Endothelial cell of umbilical vein (primary cell): Measurements from ENCODE around the gene TANGO2.

Experiments used
- EZH2 ChIP-seq: IDR thresholded peaks from 2 replicates; pipeline ENCODE4 v1.6.1; 2012; ENCODE audit warnings: borderline replicate concordance, low read depth, mild to moderate bottlenecking, moderate library complexity, low read length, inconsistent platforms; ENCODE audit not compliant: severe bottlenecking
- POLR2A ChIP-seq: IDR thresholded peaks from 2 replicates; pipeline ENCODE4 v1.6.1; 2012; ENCODE audit warnings: low read depth, mild to moderate bottlenecking, control low read depth, low read length
- TF ChIP-seq, protein P1 (sequence below), 2 donors: IDR thresholded peaks; 1 replicate in 1 of 2; 2 replicates in 1 of 2; pipeline ENCODE4 v1.5.1; 2011; ENCODE audit warnings: low read length in 2 of 2, mild to moderate bottlenecking in 2 of 2, moderate library complexity in 2 of 2, control low read depth in 1 of 2, inconsistent platforms in 1 of 2, low read depth in 1 of 2; ENCODE audit not compliant: insufficient read depth in 1 of 2; ENCODE audit errors: extremely low read depth in 1 of 2

- TF ChIP-seq EZH2: no peak
- no peak for TF ChIP-seq POLR2A
- TF ChIP-seq, protein P1, sequence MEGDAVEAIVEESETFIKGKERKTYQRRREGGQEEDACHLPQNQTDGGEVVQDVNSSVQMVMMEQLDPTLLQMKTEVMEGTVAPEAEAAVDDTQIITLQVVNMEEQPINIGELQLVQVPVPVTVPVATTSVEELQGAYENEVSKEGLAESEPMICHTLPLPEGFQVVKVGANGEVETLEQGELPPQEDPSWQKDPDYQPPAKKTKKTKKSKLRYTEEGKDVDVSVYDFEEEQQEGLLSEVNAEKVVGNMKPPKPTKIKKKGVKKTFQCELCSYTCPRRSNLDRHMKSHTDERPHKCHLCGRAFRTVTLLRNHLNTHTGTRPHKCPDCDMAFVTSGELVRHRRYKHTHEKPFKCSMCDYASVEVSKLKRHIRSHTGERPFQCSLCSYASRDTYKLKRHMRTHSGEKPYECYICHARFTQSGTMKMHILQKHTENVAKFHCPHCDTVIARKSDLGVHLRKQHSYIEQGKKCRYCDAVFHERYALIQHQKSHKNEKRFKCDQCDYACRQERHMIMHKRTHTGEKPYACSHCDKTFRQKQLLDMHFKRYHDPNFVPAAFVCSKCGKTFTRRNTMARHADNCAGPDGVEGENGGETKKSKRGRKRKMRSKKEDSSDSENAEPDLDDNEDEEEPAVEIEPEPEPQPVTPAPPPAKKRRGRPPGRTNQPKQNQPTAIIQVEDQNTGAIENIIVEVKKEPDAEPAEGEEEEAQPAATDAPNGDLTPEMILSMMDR (IDR thresholded peaks at IDR 0.05; ENCODE audit: extremely low read depth in 1 of 2, insufficient read depth in 1 of 2, low read depth in 1 of 2, low read length in 2 of 2): no peak
These were observed 55.8 kb downstream of the TANGO2 start for GRCh38 chr22:20076627-20077172.
